Stromal cell of bone marrow (primary cell): ENCODE data around the gene G3BP2.
"Not testable (repeated sequence)": the region's sequence is repeated elsewhere in the genome, so short reads cannot be mapped to it uniquely, and the experiment has no call there.

Source experiments
- DNase-seq: peaks from one replicate; pipeline ENCODE4 v3.0.0-alpha.2; 2012; ENCODE audit warnings: low read depth

G3BP2 gene

GRCh38 chr4:75683482-75684155 is 10.4 kb upstream of the G3BP2 start:
- DNase-seq = no peak

- no peak for DNase-seq
Measured at GRCh38 chr4:75679876-75680575, 6.8 kb upstream of the G3BP2 start.

GRCh38 chr4:75678965-75679364 is 5.8 kb upstream of the G3BP2 start:
- no peak for DNase-seq

GRCh38 chr4:75678473-75678872 is 5.3 kb upstream of the G3BP2 start:
- DNase-seq = no peak

GRCh38 chr4:75675004-75675531 is 1.9 kb upstream of the G3BP2 start:
- no peak for DNase-seq

GRCh38 chr4:75673959-75674328 is 733 bp upstream of the G3BP2 start:
- DNase-seq = no peak

- peak; percentile 15 for DNase-seq
Measured at GRCh38 chr4:75672461-75673026, 667 bp downstream of the G3BP2 start.

- no peak for DNase-seq
Measured at GRCh38 chr4:75671802-75672421, 1.3 kb downstream of the G3BP2 start.

GRCh38 chr4:75668596-75668995 is 4.6 kb downstream of the G3BP2 start:
- DNase-seq = no peak

- DNase-seq = not testable (repeated sequence)
Measured at GRCh38 chr4:75667636-75668035, 5.6 kb downstream of the G3BP2 start.

GRCh38 chr4:75666299-75666698 is 6.9 kb downstream of the G3BP2 start:
- DNase-seq = no peak

- not testable (repeated sequence) for DNase-seq
Measured at GRCh38 chr4:75664604-75665003, 8.6 kb downstream of the G3BP2 start.

- DNase-seq = no peak
Measured at GRCh38 chr4:75662626-75663025, 10.6 kb downstream of the G3BP2 start.

- DNase-seq = no peak
Measured at GRCh38 chr4:75660491-75660890, 12.7 kb downstream of the G3BP2 start.

GRCh38 chr4:75659512-75660031 is 13.6 kb downstream of the G3BP2 start:
- DNase-seq = no peak

- DNase-seq = no peak
Measured at GRCh38 chr4:75658876-75659275, 14.3 kb downstream of the G3BP2 start.

- DNase-seq = no peak
Measured at GRCh38 chr4:75655562-75655961, 17.6 kb downstream of the G3BP2 start.

GRCh38 chr4:75654905-75655304 is 18.3 kb downstream of the G3BP2 start:
- DNase-seq = no peak

GRCh38 chr4:75653845-75654503 is 19.2 kb downstream of the G3BP2 start:
- no peak for DNase-seq

GRCh38 chr4:75644095-75644494 is 29.1 kb downstream of the G3BP2 start:
- no peak for DNase-seq

- no peak for DNase-seq
Measured at GRCh38 chr4:75643651-75644050, 29.6 kb downstream of the G3BP2 start.

GRCh38 chr4:75639124-75639695 is 34.0 kb downstream of the G3BP2 start:
- no peak for DNase-seq
